ENCODE data around the gene IL20.

IL20 gene

DNA sequence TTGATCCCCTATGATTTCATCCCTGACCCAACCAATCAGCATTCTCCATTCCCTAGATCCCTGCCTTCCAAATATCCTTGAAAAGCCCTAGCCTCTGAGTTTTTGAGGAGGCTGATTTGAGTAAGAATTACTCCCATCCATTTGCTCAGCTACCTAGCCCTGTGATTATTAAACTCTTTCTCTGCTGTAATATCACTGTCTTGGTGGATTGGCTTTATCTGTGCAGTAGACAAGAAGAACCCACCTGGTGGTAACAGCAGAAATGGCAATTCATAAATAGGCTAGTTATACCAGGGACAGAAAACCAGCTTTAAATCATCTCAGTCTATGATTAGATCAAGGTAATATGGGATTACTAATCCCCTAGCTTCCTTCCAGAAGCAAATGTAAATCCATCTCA, 13.0 kb downstream of the IL20 start:
- Mint-ChIP-seq H3K36me3 (peaks cover 13 to 29% of the 10 kb centered on the region in 2 donors), H3K9me3 (peaks cover 17 to 20% of the 10 kb centered on the region in 2 donors), H3K27me3 (no peaks in the 10 kb centered on the region), H3K4me3 (no peak overlapping the region), H3K4me1 (no peaks in the 10 kb centered on the region), H3K27ac (no peak overlapping the region)
- ATAC-seq (replicated peaks), result no peak
- DNase-seq, result no peak

DNA sequence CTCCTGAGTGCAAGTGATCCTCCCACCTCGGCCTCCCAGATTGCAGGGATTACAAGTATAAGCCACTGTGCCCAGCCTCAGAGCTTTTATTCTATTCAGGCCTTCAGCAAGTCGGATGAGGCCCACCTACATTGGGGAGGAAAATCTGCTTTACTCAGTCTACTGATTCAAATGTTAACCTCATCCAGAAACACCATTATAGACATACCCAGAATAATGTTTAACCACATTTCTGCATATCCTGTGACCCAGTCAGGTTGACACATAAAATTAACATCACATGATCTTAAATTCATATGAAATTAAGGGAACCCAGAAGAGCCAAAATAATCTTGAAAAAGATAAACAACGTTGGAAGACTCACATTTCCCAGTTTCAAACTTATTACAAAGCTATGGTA, 14.9 kb downstream of the IL20 start:
- Mint-ChIP-seq H3K27ac (no peak overlapping the region), H3K36me3 (peaks cover 9 to 26% of the 10 kb centered on the region in 2 donors), H3K4me1 (no peaks in the 10 kb centered on the region), H3K27me3 (no peaks in the 10 kb centered on the region), H3K9me3 (peaks cover 15 to 20% of the 10 kb centered on the region in 2 donors), H3K4me3 (no peak overlapping the region)
- ATAC-seq (replicated peaks) (peak in 1 of 2 donors; percentile 29), DNase-seq (no peak)

DNA sequence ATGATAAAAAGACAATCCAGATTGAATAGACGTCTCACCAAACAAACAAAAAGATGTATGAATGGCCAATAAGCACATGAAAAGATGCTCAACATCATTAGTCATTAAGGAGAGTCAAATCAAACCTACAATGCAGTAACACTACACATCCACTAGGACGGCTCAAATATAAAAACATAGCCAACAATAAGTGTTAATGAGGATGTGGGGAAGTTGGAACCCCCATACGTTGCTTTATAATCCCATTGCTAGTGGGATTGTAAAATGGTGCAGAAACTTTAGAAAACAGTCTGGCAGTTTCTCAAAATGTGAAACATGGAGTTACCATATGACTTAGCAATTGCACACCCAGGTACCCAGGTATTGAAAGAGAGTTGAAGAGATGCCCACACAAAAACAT, 17.1 kb downstream of the IL20 start:
- H3K4me3 Mint-ChIP-seq, result no peak overlapping the region
- no peak for ATAC-seq (replicated peaks)
- H3K27ac Mint-ChIP-seq, result no peak overlapping the region
- H3K9me3 Mint-ChIP-seq, result peaks cover 9 to 12% of the 10 kb centered on the region in 2 donors
- peaks cover 3 to 13% of the 10 kb centered on the region in 2 donors for H3K36me3 Mint-ChIP-seq
- H3K4me1 Mint-ChIP-seq, result no peaks in the 10 kb centered on the region
- no peaks in the 10 kb centered on the region for H3K27me3 Mint-ChIP-seq
- DNase-seq, result no peak

DNA sequence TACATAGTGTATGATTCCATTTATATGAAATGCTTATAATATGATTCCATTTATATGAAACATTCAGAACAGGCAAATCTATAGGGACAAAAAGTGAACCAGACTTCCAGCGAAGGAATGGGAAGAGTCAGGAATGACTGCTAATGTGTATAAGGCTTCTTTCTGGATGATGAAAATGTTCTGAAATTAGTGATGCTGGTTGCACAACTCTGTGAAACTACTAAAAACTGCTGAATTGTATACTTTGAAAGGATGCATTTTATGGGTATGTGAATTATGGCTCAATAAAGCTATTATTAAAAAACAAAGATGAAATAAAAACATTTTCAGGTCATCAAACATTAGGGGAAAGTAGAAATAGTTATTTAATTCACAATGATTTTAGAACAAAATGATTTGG, 17.7 kb downstream of the IL20 start:
- Mint-ChIP-seq H3K27me3 (no peaks in the 10 kb centered on the region), H3K4me3 (no peak overlapping the region), H3K9me3 (peaks cover 8 to 11% of the 10 kb centered on the region in 2 donors), H3K4me1 (no peaks in the 10 kb centered on the region), H3K36me3 (peaks cover 3 to 12% of the 10 kb centered on the region in 2 donors), H3K27ac (no peak overlapping the region)
- DNase-seq (no peak), ATAC-seq (replicated peaks) (no peak)

DNA sequence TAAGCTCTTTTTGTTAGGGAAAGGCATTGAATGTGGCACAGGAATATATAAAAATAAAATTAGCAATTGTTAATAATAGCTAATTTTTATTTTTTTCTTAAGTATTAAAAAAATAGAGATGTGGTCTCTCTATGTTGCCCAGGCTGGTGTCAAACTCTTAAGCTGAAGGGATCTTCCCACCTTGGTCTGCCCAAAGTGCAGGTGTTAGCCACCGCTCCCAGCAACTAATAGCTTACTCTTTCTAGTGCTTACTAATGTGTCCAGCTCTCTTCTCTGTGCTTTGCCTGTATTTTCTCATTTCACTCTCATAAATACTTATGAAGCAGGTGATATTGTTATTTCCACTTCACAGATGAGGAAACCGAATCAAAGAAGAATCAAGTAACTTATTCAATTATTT, 18.5 kb downstream of the IL20 start:
- Mint-ChIP-seq H3K9me3 (peaks cover 4 to 6% of the 10 kb centered on the region in 2 donors), H3K4me1 (peaks cover 0 to 2% of the 10 kb centered on the region in 2 donors), H3K27me3 (no peaks in the 10 kb centered on the region), H3K36me3 (peaks cover 0 to 8% of the 10 kb centered on the region in 2 donors), H3K4me3 (no peak overlapping the region), H3K27ac (no peak overlapping the region)
- no peak for DNase-seq
- ATAC-seq (replicated peaks), result no peak

DNA sequence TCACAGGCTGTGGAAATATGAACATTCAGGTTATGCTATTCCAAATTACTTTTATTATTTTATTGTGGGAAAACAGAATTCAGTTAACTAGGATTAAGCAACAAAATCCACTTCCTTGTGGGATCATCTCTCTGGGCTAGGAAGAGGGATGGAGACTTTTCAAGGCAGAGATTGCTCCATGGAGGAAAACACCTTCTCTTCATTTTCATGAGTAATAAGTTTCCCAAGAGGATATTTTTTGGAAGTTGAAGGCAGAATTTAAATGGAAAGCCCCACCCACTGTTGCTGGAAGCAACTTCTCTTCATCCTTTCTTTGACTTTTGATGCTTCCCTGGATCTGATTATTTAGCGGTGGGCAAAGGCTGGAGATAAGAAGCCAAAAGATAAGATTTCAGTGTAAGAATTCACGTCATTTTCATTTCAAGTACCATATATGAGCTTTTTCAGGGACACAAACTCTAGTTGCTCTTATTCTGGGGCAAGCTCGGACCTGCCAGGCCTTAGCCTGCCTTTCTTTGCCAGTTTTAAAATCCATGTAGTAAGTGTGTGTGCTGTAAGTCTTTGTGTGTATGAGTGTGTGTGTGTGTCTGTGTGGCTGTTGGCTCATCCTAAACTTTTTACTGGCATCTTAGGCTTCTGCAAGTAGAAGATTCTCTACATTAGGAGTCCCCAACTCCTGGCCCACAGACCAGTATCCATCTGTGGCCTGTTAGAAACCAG, 20.1 kb downstream of the IL20 start:
- Mint-ChIP-seq H3K27me3 (no peaks in the 10 kb centered on the region), H3K36me3 (peaks cover 0 to 3% of the 10 kb centered on the region in 2 donors), H3K4me1 (peaks cover 6 to 15% of the 10 kb centered on the region in 2 donors), H3K4me3 (no peak overlapping the region), H3K27ac (no peak overlapping the region), H3K9me3 (no peaks in the 10 kb centered on the region)
- ATAC-seq (replicated peaks) (no peak), DNase-seq (no peak)

DNA sequence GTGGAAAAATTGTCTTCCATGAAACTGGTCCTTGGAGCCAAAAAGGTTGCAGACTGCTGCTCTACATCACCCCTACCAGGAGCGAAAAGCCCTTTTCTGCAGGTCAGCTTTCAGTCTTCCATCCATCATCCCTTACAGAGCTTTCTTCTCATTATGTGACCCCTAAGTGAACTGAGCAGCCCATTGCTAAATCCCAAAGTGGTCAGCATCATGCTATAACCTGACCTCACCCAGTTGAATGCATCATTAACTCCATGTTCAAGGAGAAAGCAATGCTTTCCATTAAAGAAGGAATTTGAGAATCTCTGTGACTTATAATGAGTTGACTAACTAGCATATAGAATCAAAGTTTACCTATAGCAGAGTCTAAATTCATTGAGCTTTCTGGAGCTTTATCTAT, 21.4 kb downstream of the IL20 start:
- H3K27ac Mint-ChIP-seq, result no peak overlapping the region
- no peak overlapping the region for H3K4me3 Mint-ChIP-seq
- peaks cover 3 to 5% of the 10 kb centered on the region in 2 donors for H3K36me3 Mint-ChIP-seq
- DNase-seq, result no peak
- no peaks in the 10 kb centered on the region for H3K27me3 Mint-ChIP-seq
- no peaks in the 10 kb centered on the region for H3K9me3 Mint-ChIP-seq
- no peak for ATAC-seq (replicated peaks)
- H3K4me1 Mint-ChIP-seq, result peaks cover 16 to 29% of the 10 kb centered on the region in 2 donors

DNA sequence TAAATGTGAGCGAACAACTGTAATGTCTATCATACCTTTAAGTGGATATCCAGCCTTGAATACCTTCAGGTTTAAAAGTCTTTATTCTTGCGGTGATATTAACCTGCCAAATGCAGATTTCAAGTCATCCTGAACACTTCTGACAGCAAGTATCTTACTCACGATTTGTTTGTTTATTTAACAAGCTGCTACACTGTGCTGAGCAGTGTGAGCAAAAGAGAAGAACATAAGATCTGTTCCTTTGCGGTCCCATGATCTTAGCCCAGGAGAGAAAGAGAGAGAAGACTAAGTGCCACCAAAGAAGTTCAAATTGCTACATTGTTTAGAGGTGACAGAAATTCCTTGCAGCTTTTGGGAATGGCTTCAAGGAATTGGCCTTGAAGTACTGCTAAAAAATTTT, 22.3 kb downstream of the IL20 start:
- ATAC-seq (replicated peaks), result no peak
- no peak overlapping the region for H3K27ac Mint-ChIP-seq
- no peak overlapping the region for H3K4me3 Mint-ChIP-seq
- H3K9me3 Mint-ChIP-seq, result no peaks in the 10 kb centered on the region
- no peak for DNase-seq
- no peaks in the 10 kb centered on the region for H3K27me3 Mint-ChIP-seq
- H3K36me3 Mint-ChIP-seq, result peaks cover 3 to 5% of the 10 kb centered on the region in 2 donors
- peaks cover 17 to 30% of the 10 kb centered on the region in 2 donors for H3K4me1 Mint-ChIP-seq

DNA sequence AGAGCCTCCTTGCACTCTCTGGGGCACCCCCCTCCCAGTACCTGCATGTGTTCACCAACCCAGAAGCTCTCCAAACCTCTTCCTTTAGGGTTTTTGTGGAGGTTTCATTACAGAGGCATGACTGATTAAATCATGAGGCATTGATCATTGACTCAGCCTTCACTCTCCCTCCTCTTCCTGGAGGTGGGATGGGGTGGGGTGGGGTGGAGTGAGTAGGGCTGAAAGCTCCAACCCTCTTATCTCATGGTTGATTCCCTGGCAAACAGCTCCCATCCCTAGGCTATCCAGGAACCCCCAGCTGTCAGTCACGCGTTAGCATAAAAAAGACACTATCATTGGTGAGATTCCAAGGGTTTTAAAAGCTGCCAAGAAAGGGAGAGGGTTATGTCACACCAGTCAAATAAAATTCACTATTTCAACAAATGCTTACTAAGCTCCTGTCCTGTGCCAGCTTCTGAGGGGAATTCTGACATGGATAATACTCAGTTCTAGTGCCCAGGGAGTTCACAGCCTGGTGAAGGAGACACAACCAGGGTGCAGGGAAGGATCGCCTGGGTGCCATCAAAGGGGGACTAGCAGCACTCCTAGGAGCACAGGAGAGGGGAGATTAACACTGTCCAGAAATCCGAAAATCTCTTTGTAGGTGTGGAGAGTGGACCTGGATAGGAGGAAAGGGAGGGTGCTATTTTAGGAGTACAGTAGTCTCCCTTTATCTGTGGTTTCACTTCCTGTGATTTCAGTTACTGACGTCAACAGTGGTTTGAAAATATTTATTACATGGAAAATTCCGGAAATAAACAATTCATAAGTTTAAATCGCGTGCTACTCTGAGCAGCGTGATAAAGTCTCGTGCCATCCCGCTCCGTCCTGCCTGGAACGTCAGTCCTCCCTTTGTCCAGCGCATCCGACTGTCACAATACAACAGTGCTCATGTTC, 25.0 kb downstream of the IL20 start:
- peaks cover 27 to 51% of the 10 kb centered on the region in 2 donors for H3K4me1 Mint-ChIP-seq
- peak overlapping the region; percentile 34 for H3K27ac Mint-ChIP-seq
- no peak for DNase-seq
- ATAC-seq (replicated peaks), result peak; percentile 36
- H3K4me3 Mint-ChIP-seq, result no peak overlapping the region
- H3K36me3 Mint-ChIP-seq, result peaks cover 3 to 5% of the 10 kb centered on the region in 2 donors
- no peaks in the 10 kb centered on the region for H3K9me3 Mint-ChIP-seq
- H3K27me3 Mint-ChIP-seq, result no peaks in the 10 kb centered on the region

DNA sequence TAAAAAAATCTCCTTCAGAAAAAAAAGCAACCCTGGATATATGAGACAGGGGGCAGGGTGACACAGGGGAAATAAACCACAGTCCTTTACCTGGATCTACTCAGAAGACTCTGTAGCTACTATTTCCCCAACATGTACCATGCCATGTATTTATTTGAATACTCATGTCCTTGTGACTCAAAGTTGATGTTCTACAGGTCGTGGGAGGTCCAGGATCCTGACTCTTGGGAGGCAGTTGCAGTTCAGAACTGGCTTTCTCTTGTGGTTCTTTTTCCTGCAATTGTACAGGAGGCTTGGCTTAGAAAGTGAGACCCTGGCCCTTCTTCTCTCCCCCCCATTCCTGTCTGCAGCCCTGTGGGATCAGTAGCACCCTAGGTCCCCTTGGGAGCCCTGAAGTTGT, 26.0 kb downstream of the IL20 start:
- no peaks in the 10 kb centered on the region for H3K27me3 Mint-ChIP-seq
- H3K4me1 Mint-ChIP-seq, result peaks cover 29 to 58% of the 10 kb centered on the region in 2 donors
- no peak overlapping the region for H3K4me3 Mint-ChIP-seq
- ATAC-seq (replicated peaks) (no peak), DNase-seq (no peak)
- no peaks in the 10 kb centered on the region for H3K9me3 Mint-ChIP-seq
- H3K36me3 Mint-ChIP-seq, result peaks cover 0 to 5% of the 10 kb centered on the region in 2 donors
- no peak overlapping the region for H3K27ac Mint-ChIP-seq

DNA sequence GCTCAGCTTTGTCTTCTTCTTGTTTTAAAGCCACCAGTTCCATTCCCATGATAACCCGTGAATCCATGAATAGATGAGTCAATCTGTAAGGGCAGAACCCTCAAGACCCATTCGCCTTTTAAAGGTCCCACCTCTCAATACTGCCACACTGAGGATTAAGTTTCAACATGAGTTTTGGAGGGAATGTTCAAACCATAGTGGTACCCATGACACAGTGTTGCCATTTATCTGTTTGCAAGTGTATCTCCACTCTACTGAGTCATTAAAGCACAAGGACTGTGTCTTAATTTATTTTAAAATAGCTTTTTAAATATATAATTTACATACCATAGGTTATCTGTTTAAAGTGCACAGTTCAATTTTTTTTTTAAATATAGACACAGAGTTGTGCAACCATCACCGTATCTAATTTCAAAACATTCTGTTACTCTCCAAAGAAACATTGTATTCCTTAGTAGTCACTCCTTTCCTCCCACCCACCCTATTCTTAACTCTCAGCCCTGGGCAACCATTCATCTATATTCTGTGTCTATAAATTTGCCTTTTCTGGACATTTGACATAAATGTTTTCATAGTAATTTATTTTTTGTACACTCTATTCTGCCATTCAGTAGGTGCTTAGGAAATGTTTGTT, 27.0 kb downstream of the IL20 start:
- H3K36me3 Mint-ChIP-seq, result peaks cover 0 to 5% of the 10 kb centered on the region in 2 donors
- no peak for ATAC-seq (replicated peaks)
- no peaks in the 10 kb centered on the region for H3K9me3 Mint-ChIP-seq

DNA sequence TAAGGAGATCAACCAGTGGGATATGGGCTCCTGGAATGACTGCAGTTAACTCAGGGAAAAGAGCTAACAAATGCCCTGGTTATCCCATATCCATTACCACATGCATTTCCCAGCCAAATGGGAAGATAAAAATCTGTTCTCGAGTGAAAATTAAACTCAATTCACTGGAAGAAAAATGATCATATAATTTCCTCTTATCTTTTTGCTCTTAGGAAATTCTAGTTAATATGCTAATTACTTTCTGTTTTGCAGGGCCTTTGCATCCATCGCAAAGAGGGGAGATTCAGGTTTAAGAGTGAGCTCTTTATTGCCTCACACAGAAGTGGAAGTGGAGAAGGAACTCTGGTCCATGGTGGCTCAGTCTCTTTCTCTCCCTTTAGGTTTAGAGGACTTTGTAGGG, 28.0 kb downstream of the IL20 start:
- H3K36me3 Mint-ChIP-seq, result peaks cover 0 to 5% of the 10 kb centered on the region in 2 donors
- no peaks in the 10 kb centered on the region for H3K9me3 Mint-ChIP-seq
- ATAC-seq (replicated peaks) (no peak), DNase-seq (no peak)
- H3K27ac Mint-ChIP-seq, result no peak overlapping the region
- no peaks in the 10 kb centered on the region for H3K27me3 Mint-ChIP-seq
- H3K4me3 Mint-ChIP-seq, result no peak overlapping the region
- H3K4me1 Mint-ChIP-seq, result peaks cover 36 to 76% of the 10 kb centered on the region in 2 donors

More for the DNA sequence above, 27.0 kb downstream of the IL20 start:
- Mint-ChIP-seq H3K4me3 (no peak overlapping the region), H3K27ac (no peak overlapping the region), H3K4me1 (peaks cover 34 to 67% of the 10 kb centered on the region in 2 donors), H3K27me3 (no peaks in the 10 kb centered on the region)
- no peak for DNase-seq

DNA sequence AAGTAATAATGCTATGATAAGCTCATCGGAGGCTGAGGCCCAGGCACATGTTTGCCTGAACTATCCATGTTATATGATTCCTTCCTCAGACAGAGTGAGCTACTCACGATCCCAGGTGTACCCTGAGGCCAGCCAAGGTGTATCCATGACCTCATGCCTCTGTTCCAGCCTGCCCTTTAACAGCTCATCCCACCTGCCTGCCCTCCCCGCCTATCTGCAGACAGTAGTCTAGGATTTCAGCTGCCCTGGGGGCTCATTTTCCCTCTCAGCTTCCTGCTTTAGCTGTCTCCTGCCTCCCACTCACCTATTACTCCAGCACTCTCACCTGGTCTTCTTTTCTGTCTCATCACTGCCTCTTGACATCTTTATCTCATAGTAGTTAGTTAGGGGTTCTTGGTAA, 29.9 kb downstream of the IL20 start:
- no peak for ATAC-seq (replicated peaks)
- Mint-ChIP-seq H3K4me3 (no peak overlapping the region), H3K4me1 (peaks cover 41 to 82% of the 10 kb centered on the region in 2 donors), H3K27me3 (no peaks in the 10 kb centered on the region), H3K36me3 (peaks cover 5 to 7% of the 10 kb centered on the region in 2 donors), H3K27ac (no peak overlapping the region), H3K9me3 (no peaks in the 10 kb centered on the region)
- DNase-seq, result no peak

DNA sequence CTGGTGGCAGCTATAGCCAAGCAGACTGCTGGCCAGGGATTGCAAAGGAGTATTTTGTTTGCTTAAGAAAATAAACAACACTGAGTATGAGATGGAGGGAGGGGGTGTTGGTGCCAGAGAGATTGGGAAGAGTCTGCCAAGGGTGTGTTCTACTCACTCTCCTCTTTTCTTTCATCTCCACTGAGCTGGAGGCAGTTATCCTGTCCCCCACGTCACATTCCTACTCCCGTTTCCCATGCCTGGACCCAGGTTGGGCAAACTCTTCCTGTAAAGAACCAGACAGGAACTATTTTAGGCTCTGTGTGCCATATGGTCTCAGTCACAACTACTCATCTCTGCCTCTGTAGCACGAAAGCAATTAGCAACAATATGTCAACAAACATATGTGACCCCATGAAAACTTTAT, 30.4 kb downstream of the IL20 start:
- no peaks in the 10 kb centered on the region for H3K9me3 Mint-ChIP-seq
- H3K36me3 Mint-ChIP-seq, result peaks cover 5 to 10% of the 10 kb centered on the region in 2 donors
- no peaks in the 10 kb centered on the region for H3K27me3 Mint-ChIP-seq
- peaks cover 41 to 82% of the 10 kb centered on the region in 2 donors for H3K4me1 Mint-ChIP-seq
- no peak overlapping the region for H3K27ac Mint-ChIP-seq
- H3K4me3 Mint-ChIP-seq, result no peak overlapping the region
- no peak for ATAC-seq (replicated peaks)
- DNase-seq, result no peak
